HCT116 (cell line): ENCODE results near the gene INPP5E.

Experiments used
- ATF3 ChIP-seq: IDR thresholded peaks from 2 replicates; pipeline ENCODE4 v1.6.1; 2012
- CTCF ChIP-seq, 3 experiments: fragments of 200-600 bp in 1 of 3; sonication (generic) in 1 of 3; IDR thresholded peaks in 2 of 3; conservative IDR thresholded peaks in 1 of 3; 2 replicates each; pipeline ENCODE4 v1.5.1; 2012 to 2017; ENCODE audit warnings: low read depth in 2 of 3, low read length in 2 of 3, antibody characterized with exemption in 1 of 3, borderline replicate concordance in 1 of 3, control low read depth in 1 of 3, mild to moderate bottlenecking in 1 of 3, mixed read lengths in 1 of 3, mixed run types in 1 of 3, moderate library complexity in 1 of 3; ENCODE audit not compliant: insufficient read depth in 1 of 3
- EZH2 ChIP-seq: fragments of 200-600 bp; sonication (generic); IDR thresholded peaks from 2 replicates; pipeline ENCODE4 v1.6.1; 2017; ENCODE audit warnings: antibody characterized with exemption, mixed run types
- FOSL1 ChIP-seq: IDR thresholded peaks from 2 replicates; pipeline ENCODE4 v1.6.1; 2012; ENCODE audit warnings: low read depth
- MAX ChIP-seq: IDR thresholded peaks from 2 replicates; pipeline ENCODE4 v1.6.1; 2012
- POLR2A ChIP-seq: IDR thresholded peaks from 2 replicates; pipeline ENCODE4 v1.7.0; 2011; ENCODE audit warnings: borderline replicate concordance; ENCODE audit not compliant: insufficient read depth, insufficient read length; ENCODE audit errors: extremely low read depth
- POLR2AphosphoS5 ChIP-seq: IDR thresholded peaks from 2 replicates; pipeline ENCODE4 v1.6.1; 2011; ENCODE audit warnings: mild to moderate bottlenecking, low read depth, low read length, moderate library complexity
- RAD21 ChIP-seq: IDR thresholded peaks from 2 replicates; pipeline ENCODE4 v1.6.1; 2012; ENCODE audit warnings: low read depth, mild to moderate bottlenecking
- REST ChIP-seq: IDR thresholded peaks from 2 replicates; pipeline ENCODE4 v1.6.1; 2012; ENCODE audit warnings: low read depth
- SRF ChIP-seq: IDR thresholded peaks from 2 replicates; pipeline ENCODE4 v1.6.1; 2012; ENCODE audit warnings: low read depth
- ZBTB33 ChIP-seq: IDR thresholded peaks from 2 replicates; pipeline ENCODE4 v1.6.1; 2011; ENCODE audit warnings: mild to moderate bottlenecking, low read length, moderate library complexity; ENCODE audit not compliant: insufficient replicate concordance; ENCODE audit errors: extremely low read depth

- TF ChIP-seq CTCF (IDR thresholded peaks at IDR 0.05 in 2 of 3, conservative IDR thresholded peaks at IDR 0.05 in 1 of 3; ENCODE audit: borderline replicate concordance in 1 of 3, insufficient read depth in 1 of 3, low read depth in 2 of 3, low read length in 2 of 3) (no peak), ZBTB33 (no peak), REST (no peak), POLR2AphosphoS5 (no peak), POLR2A (no peak), MAX (no peak), ATF3 (no peak), SRF (no peak), EZH2 (no peak), FOSL1 (no peak), RAD21 (no peak)
These were observed 41.9 kb upstream of the INPP5E start for GRCh38 chr9:136481558-136481957.
